ENCODE measurements around the gene UBASH3B.

DNA sequence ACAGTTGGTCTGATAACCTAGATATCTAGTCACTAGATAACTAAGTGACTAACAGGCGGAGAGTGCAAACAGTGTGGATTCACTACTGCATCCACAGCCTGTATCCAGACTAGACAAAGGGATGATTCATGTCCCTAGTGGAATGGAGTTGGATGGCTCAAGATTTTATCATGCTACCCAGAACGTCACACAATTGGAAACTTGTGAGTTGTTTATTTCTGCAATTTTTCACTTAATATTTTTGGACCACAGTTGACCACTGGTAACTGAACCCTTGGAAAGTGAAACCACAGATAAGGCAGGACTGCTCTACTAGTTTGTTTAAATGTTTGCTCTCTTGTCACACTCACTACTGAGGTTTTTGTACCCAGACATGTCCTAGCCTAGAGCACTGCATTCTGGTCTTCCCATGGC, 76.0 kb downstream of the UBASH3B start:
- no peak for TF ChIP-seq POLR2A (IDR thresholded peaks at IDR 0.05)
- TF ChIP-seq, protein P1, sequence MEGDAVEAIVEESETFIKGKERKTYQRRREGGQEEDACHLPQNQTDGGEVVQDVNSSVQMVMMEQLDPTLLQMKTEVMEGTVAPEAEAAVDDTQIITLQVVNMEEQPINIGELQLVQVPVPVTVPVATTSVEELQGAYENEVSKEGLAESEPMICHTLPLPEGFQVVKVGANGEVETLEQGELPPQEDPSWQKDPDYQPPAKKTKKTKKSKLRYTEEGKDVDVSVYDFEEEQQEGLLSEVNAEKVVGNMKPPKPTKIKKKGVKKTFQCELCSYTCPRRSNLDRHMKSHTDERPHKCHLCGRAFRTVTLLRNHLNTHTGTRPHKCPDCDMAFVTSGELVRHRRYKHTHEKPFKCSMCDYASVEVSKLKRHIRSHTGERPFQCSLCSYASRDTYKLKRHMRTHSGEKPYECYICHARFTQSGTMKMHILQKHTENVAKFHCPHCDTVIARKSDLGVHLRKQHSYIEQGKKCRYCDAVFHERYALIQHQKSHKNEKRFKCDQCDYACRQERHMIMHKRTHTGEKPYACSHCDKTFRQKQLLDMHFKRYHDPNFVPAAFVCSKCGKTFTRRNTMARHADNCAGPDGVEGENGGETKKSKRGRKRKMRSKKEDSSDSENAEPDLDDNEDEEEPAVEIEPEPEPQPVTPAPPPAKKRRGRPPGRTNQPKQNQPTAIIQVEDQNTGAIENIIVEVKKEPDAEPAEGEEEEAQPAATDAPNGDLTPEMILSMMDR (IDR thresholded peaks at IDR 0.05) = no peak
